BE2C (cell line): ENCODE measurements around the gene GTSF1L.
A peak's percentile ranks its signal among the peaks of the same experiment; 100 is the strongest.

Experiments used
- DNase-seq: peaks from one replicate; pipeline ENCODE4 v3.0.0-alpha.2; 2020
- H3K27me3 ChIP-seq: fragments of 250-450 bp; sonication (Bioruptor Pico); 2 replicates; pipeline ENCODE4 v1.5.1; 2020; ENCODE audit warnings: mild to moderate bottlenecking
- H3K36me3 ChIP-seq: fragments of 250-450 bp; sonication (Bioruptor Pico); 2 replicates; pipeline ENCODE4 v1.5.1; 2020; ENCODE audit warnings: mild to moderate bottlenecking
- H3K4me1 ChIP-seq: fragments of 250-450 bp; sonication (Bioruptor Pico); 2 replicates; pipeline ENCODE4 v1.5.1; 2020
- H3K4me3 ChIP-seq: 2 replicates; pipeline ENCODE4 v1.5.1; 2011; ENCODE audit warnings: low read depth, low read length
- H3K9me3 ChIP-seq: fragments of 250-450 bp; sonication (Bioruptor Pico); 2 replicates; pipeline ENCODE4 v1.5.1; 2020
- CTCF ChIP-seq: IDR thresholded peaks from 2 replicates; pipeline ENCODE4 v1.5.1; 2012; ENCODE audit warnings: mild to moderate bottlenecking, low read depth, low read length

Gene GTSF1L

DNA sequence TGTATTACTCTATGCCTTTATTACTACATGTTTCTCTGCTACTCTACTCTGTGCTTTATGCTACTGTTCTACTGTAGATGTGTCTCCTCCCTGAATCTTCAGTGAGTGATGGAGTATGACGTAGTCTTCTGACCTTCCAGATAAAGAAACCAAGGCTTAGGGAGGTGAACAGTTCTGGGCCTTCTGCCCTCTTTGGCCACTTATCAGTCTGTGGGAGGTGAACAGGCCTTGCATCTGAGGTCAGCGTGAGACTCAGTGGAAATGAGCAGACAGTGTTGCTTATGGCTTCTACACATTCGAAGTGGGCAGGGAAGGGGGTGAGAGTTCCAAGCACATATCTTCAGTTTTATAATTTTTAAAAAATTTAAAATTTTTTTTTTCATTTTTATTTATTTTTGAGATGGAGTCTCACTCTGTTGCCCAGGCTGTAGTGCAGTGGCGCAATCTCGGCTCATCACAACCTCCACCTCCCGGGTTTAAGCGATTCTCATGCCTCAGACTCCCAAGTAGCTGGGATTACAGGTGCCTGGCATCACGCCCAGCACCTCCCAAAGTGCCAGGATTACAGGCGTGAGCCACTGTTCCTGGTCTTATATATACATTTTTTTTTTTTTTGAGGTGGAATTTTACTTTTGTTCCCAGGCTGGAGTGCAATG, 35.7 kb downstream of the GTSF1L start:
- H3K4me3 ChIP-seq = no peak overlapping the region
- H3K9me3 ChIP-seq = no peaks in the 10 kb centered on the region
- no peak for TF ChIP-seq CTCF
- peaks cover 17% of the 10 kb centered on the region for H3K36me3 ChIP-seq
- H3K27me3 ChIP-seq = no peaks in the 10 kb centered on the region
- no peak for DNase-seq
- no peaks in the 10 kb centered on the region for H3K4me1 ChIP-seq

- H3K36me3 ChIP-seq = peaks cover 22% of the 10 kb centered on the region
These were observed 37.6 kb downstream of the GTSF1L start for GRCh38 chr20:43689165-43689564.

GRCh38 chr20:43686820-43687219, 40.0 kb downstream of the GTSF1L start:
- H3K4me3 ChIP-seq = no peak overlapping the region

More at GRCh38 chr20:43689165-43689564, 37.6 kb downstream of the GTSF1L start:
- Histone ChIP-seq H3K9me3 (no peaks in the 10 kb centered on the region), H3K4me1 (no peaks in the 10 kb centered on the region), H3K4me3 (no peak overlapping the region), H3K27me3 (no peaks in the 10 kb centered on the region)
- DNase-seq = no peak
- TF ChIP-seq CTCF = no peak

GRCh38 chr20:43682446-43682845, 44.4 kb downstream of the GTSF1L start:
- Histone ChIP-seq H3K9me3 (no peaks in the 10 kb centered on the region), H3K4me3 (no peak overlapping the region), H3K4me1 (no peaks in the 10 kb centered on the region), H3K27me3 (no peaks in the 10 kb centered on the region), H3K36me3 (peaks cover 19% of the 10 kb centered on the region)
- no peak for TF ChIP-seq CTCF
- DNase-seq = no peak

More at GRCh38 chr20:43686820-43687219, 40.0 kb downstream of the GTSF1L start:
- no peaks in the 10 kb centered on the region for H3K9me3 ChIP-seq
- DNase-seq = no peak
- no peak for TF ChIP-seq CTCF
- H3K36me3 ChIP-seq = peaks cover 22% of the 10 kb centered on the region
- no peaks in the 10 kb centered on the region for H3K27me3 ChIP-seq
- H3K4me1 ChIP-seq = no peaks in the 10 kb centered on the region

- Histone ChIP-seq H3K4me3 (no peak overlapping the region), H3K9me3 (no peaks in the 10 kb centered on the region), H3K27me3 (no peaks in the 10 kb centered on the region), H3K36me3 (peaks cover 22% of the 10 kb centered on the region), H3K4me1 (no peaks in the 10 kb centered on the region)
- TF ChIP-seq CTCF = no peak
- DNase-seq = no peak
These were observed 44.8 kb downstream of the GTSF1L start for GRCh38 chr20:43681991-43682410.

GRCh38 chr20:43681468-43681942, 45.3 kb downstream of the GTSF1L start:
- peaks cover 22% of the 10 kb centered on the region for H3K36me3 ChIP-seq
- H3K4me3 ChIP-seq = no peak overlapping the region
- DNase-seq = no peak
- no peaks in the 10 kb centered on the region for H3K27me3 ChIP-seq
- TF ChIP-seq CTCF = peak; percentile 34
- no peaks in the 10 kb centered on the region for H3K4me1 ChIP-seq
- no peaks in the 10 kb centered on the region for H3K9me3 ChIP-seq
